Measurements from ENCODE around the gene WNT5A. TPM values are rescaled to one million over a fixed set of nuclear protein-coding genes. Genes with fewer than 3 reads are reported as not detected.

WNT5A gene
- total and polyA plus RNA-seq, 2 of the 4 experiments (the other 2 are of a cell fraction), result 224 to 231 TPM

DNA sequence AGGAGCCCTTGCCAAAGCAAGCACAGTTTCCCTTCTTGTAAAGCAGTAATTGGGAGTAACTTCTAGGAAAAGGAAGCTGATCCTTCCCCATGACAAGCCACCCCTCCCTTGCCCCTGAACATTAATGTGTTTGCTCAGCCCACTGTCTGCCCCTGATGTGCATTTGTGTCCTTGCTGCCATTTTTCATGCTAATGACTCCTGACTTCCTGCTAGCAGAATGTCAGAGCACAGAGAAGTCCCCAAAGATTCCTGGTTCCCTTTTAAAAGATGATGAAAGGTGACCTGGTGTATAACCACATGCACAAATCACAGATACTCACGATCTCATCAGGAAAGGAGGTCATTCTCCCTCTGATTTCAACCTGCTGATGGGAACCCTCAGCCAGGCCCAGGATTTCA is 44.2 kb upstream of the WNT5A start:
- BruUV-seq (replicated peaks), result no TSS peak
- CTCF ChIA-PET, result no interaction called here
- no peak overlapping the region for H2BK20ac ChIP-seq (ENCODE audit: low read depth, low read length)

More for the DNA sequence above, 44.2 kb upstream of the WNT5A start:
- Histone ChIP-seq H2BK5ac (ENCODE audit: low read depth, low read length, poor library complexity, severe bottlenecking) (no peak overlapping the region), H3K4me3 (ENCODE audit: insufficient read depth, low read depth, low read length) (no peak overlapping the region), H3K23ac (ENCODE audit: low read depth, low read length) (no peak overlapping the region), H3K4me2 (ENCODE audit: low read depth, low read length) (no peak overlapping the region), H2AK5ac (ENCODE audit: low read depth, low read length) (no peak overlapping the region), H3K4ac (ENCODE audit: low read depth, low read length) (no peak overlapping the region), H2AFZ (replicated peaks; ENCODE audit: low read length, poor library complexity) (no peak overlapping the region), H2AK9ac (replicated peaks; ENCODE audit: low read depth, low read length, poor library complexity) (no peak overlapping the region), H4K8ac (ENCODE audit: low read depth in 2 of 2, low read length in 2 of 2) (no peak overlapping the region), H3K79me1 (ENCODE audit: low read depth in 1 of 2, low read length in 2 of 2) (no peaks in the 10 kb centered on the region), H2BK15ac (ENCODE audit: low read depth, low read length) (no peak overlapping the region), H3K4me1 (ENCODE audit: control insufficient read depth, insufficient read depth, low read length) (no peaks in the 10 kb centered on the region), H4K5ac (ENCODE audit: low read depth, low read length) (no peak overlapping the region), H3K56ac (ENCODE audit: extremely low read depth, insufficient read depth, low read length) (no peak overlapping the region), H3K14ac (replicated peaks; ENCODE audit: low read depth, low read length) (no peak overlapping the region), H4K91ac (ENCODE audit: insufficient read depth, low read depth, low read length) (no peak overlapping the region), H3K27ac (ENCODE audit: insufficient read depth, low read length) (no peak overlapping the region), H3K9me3 (ENCODE audit: control insufficient read depth, insufficient read depth, low read length) (no peaks in the 10 kb centered on the region), H3K9me1 (ENCODE audit: insufficient read depth, low read length) (peaks cover 5% of the 10 kb centered on the region; the same call in 1 of the 2 replicates), H3K36me3 (ENCODE audit: control insufficient read depth, insufficient read depth, low read length) (no peaks in the 10 kb centered on the region), H4K20me1 (ENCODE audit: insufficient read depth, low read length) (no peaks in the 10 kb centered on the region), H2BK120ac (ENCODE audit: low read depth, low read length) (no peak overlapping the region), H3K27me3 (ENCODE audit: control insufficient read depth, insufficient read depth, low read length) (peaks cover 5% of the 10 kb centered on the region), H3K9ac (ENCODE audit: low read depth, low read length) (no peak overlapping the region), H3K18ac (ENCODE audit: low read depth, low read length) (no peak overlapping the region)
- POLR2A ChIA-PET (ENCODE audit: unreplicated experiment), result no interaction called here
- TF ChIP-seq CHD1 (IDR thresholded peaks at IDR 0.05; ENCODE audit: low read depth, low read length) (no peak), FOS (IDR thresholded peaks at IDR 0.05; ENCODE audit: low read depth, low read length) (no peak), RAD21 (IDR thresholded peaks at IDR 0.05; ENCODE audit: low read length) (no peak), BHLHE40 (IDR thresholded peaks at IDR 0.05; ENCODE audit: low read depth, low read length) (no peak)
- TF ChIP-seq, protein P1, sequence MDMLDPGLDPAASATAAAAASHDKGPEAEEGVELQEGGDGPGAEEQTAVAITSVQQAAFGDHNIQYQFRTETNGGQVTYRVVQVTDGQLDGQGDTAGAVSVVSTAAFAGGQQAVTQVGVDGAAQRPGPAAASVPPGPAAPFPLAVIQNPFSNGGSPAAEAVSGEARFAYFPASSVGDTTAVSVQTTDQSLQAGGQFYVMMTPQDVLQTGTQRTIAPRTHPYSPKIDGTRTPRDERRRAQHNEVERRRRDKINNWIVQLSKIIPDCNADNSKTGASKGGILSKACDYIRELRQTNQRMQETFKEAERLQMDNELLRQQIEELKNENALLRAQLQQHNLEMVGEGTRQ (IDR thresholded peaks at IDR 0.05; ENCODE audit: low read depth, low read length), result no peak
- intact Hi-C loops (cut with micrococcal nuclease) (no loop called here), dilution Hi-C loops (cut with HindIII; ENCODE audit: low sequenced_read_pairs, unreplicated experiment) (no loop called here), in situ Hi-C loops (cut with MboI; ENCODE audit: low sequenced_read_pairs) (no loop called here)
- no CpG with 5 or more reads among the region's 1 CpG for WGBS, 2 experiments (ENCODE audit: extremely low coverage in 2 of 2, insufficient read length in 1 of 2)
- DNase-seq, result no peak
- ATAC-seq (ENCODE audit: low read depth), result no peak

Data from IMR-90 (cell line).